Left lung (tissue), 10 donors: ENCODE data around the gene SMIM9. TPM values are rescaled to one million over a fixed set of nuclear protein-coding genes. Genes with fewer than 3 reads are reported as not detected.

Experiments used
- ATAC-seq: fragments of 200-7000 bp; cut with Tn5 transposase; one replicate; pipeline ENCODE4 v1.9.1; 2020; ENCODE audit warnings: moderate library complexity
- DNase-seq, 4 donors: peaks; one replicate each; pipeline ENCODE4 v3.0.0-alpha.2; 2013 to 2020
- H3K27ac ChIP-seq, 2 donors: fragments of 200-600 bp; sonication (generic) in 1 of 2; one replicate each; pipeline versions ENCODE4 v1.5.0 to v1.8.0; 2020 to 2021
- H3K27me3 ChIP-seq, 2 donors: fragments of 200-600 bp; sonication (generic) in 1 of 2; one replicate each; pipeline versions ENCODE4 v1.5.0 to v1.8.0; 2020 to 2021
- H3K36me3 ChIP-seq, 2 donors: fragments of 200-600 bp; sonication (generic) in 1 of 2; one replicate each; pipeline versions ENCODE4 v1.5.0 to v1.8.0; 2020 to 2021
- H3K4me1 ChIP-seq, 2 donors: fragments of 200-600 bp; one replicate each; pipeline ENCODE4 v1.8.0; 2021
- H3K4me3 ChIP-seq, 2 donors: fragments of 200-600 bp; sonication (generic) in 1 of 2; one replicate each; pipeline versions ENCODE4 v1.5.0 to v1.8.0; 2020 to 2021; ENCODE audit warnings: mild to moderate bottlenecking in 1 of 2
- H3K9me3 ChIP-seq, 2 donors: fragments of 200-600 bp; sonication (generic) in 1 of 2; one replicate each; pipeline versions ENCODE4 v1.5.0 to v1.8.0; 2020 to 2021
- intact Hi-C, 2 donors: fragments of 100-400 bp; cut with DNase I; formaldehyde crosslinking; loops; one replicate each; pipeline versions ENCODE4 v1.11.2 to v1.14.2; 2022
- polyA plus RNA-seq, 6 donors: library from polyadenylated mRNA; unstranded; fragments of 120-200 nt; gene quantifications; one replicate each; pipeline ENCODE4 v1.2.1, GENCODE V29; 2013; ENCODE audit not compliant: insufficient read length in 6 of 6
- total RNA-seq, 2 donors: library from RNA; stranded (reverse); fragmentation: NEBNext Ultra II Directional; extraction: Animal tissue kit (Norgen Biotek cat#: 25700); gene quantifications; one replicate each; pipeline ENCODE4 v1.2.1, GENCODE V29; 2021
- TF ChIP-seq, protein P1 (sequence below), 2 donors: fragments of 200-600 bp; sonication (generic) in 1 of 2; IDR thresholded peaks; one replicate each; pipeline versions ENCODE4 v1.5.0 to v1.8.0; 2021; ENCODE audit warnings: antibody characterized with exemption in 2 of 2
- donor health status: DM: no; HTN: yes; CAD: no.
- donor health status: DM: no; HTN: no; CAD: no.

The SMIM9 gene
- total and polyA plus RNA-seq, 8 donors = not detected

DNA sequence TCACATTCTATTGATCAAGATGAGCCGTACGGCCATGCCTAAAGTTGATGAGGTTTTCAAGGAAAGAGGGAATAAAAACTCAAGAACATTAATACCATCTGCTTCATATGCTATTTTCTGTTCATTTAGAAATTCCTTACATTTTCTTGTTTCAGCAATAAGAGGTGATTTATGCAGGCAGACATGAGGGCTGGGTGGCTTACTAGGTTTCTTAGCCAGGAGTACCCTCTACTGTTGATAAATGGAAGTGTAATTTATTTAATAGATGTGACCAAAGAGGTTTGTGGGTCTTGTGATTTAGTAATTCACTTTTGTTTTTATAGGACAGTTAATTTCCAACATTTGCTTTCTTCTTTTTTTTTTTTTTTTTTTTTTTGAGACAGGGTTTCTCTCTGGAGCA, 6.4 kb upstream of the SMIM9 start:
- Histone ChIP-seq H3K4me3 (no peak overlapping the region), H3K4me1 (no peaks in the 10 kb centered on the region), H3K9me3 (no peaks in the 10 kb centered on the region), H3K27ac (no peak overlapping the region), H3K27me3 (no peaks in the 10 kb centered on the region), H3K36me3 (no peaks in the 10 kb centered on the region)
- peak; percentile 65 for ATAC-seq
- TF ChIP-seq, protein P1, sequence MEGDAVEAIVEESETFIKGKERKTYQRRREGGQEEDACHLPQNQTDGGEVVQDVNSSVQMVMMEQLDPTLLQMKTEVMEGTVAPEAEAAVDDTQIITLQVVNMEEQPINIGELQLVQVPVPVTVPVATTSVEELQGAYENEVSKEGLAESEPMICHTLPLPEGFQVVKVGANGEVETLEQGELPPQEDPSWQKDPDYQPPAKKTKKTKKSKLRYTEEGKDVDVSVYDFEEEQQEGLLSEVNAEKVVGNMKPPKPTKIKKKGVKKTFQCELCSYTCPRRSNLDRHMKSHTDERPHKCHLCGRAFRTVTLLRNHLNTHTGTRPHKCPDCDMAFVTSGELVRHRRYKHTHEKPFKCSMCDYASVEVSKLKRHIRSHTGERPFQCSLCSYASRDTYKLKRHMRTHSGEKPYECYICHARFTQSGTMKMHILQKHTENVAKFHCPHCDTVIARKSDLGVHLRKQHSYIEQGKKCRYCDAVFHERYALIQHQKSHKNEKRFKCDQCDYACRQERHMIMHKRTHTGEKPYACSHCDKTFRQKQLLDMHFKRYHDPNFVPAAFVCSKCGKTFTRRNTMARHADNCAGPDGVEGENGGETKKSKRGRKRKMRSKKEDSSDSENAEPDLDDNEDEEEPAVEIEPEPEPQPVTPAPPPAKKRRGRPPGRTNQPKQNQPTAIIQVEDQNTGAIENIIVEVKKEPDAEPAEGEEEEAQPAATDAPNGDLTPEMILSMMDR (IDR thresholded peaks at IDR 0.05) = peak; percentile 20 to 26
- peak in 2 of 4 donors; percentile 1 to 39 for DNase-seq
- intact Hi-C loops = no loop called here

DNA sequence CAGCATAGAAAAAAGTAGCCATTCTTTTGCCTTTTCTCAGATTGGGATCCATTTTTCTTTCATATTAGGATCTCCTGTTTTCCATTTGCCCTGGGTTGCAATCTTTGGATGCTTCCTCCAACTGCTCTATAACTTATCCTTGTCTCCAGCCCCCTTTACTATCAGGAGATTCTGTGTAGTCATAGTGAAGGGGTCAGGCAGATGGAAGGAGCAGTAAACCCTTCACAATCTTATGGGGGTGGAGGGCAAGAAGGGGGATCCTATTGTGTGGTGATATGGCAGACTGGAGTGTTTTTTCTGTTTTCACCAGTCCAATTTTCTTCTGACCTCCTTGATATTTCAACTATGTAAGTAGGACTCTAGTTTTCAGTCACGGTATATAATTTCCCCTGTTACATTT, 1.7 kb upstream of the SMIM9 start:
- TF ChIP-seq, protein P1 (IDR thresholded peaks at IDR 0.05) = no peak
- Histone ChIP-seq H3K36me3 (no peaks in the 10 kb centered on the region), H3K27me3 (no peaks in the 10 kb centered on the region), H3K4me1 (no peaks in the 10 kb centered on the region), H3K9me3 (no peaks in the 10 kb centered on the region), H3K4me3 (no peak overlapping the region), H3K27ac (no peak overlapping the region)
- DNase-seq (no peak), ATAC-seq (no peak)
- intact Hi-C loops = loop anchor here in 1 of 2 donors (5.0 kb wide), 1 partner anchor 49 kb away; no protein-coding TSS in a partner anchor

DNA sequence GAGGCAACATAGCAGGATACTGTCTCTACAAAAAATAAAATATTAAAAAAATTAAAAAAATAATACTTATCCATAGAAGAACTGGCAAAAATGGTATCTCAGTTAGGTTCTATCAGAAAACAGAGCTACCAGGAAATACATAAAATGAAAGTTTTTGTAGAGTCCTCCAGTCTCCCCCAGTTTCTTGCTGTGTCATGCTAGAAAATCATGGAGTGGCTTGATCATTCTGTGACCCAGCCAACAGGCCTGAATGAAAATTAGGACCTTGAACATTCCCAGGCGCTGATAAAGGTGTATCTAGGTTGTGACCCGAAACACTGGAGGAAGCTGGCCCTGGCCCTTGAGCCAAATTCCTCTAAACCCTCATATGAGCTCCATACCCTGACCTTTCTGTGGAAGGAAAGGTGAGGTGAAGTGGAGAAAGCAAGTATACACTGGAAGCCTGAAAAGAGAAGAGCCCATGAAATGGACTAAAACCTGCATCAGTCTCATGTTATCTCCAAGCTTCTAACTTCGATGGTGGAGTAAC, 652 bp downstream of the SMIM9 start:
- TF ChIP-seq, protein P1 (IDR thresholded peaks at IDR 0.05) = no peak

DNA sequence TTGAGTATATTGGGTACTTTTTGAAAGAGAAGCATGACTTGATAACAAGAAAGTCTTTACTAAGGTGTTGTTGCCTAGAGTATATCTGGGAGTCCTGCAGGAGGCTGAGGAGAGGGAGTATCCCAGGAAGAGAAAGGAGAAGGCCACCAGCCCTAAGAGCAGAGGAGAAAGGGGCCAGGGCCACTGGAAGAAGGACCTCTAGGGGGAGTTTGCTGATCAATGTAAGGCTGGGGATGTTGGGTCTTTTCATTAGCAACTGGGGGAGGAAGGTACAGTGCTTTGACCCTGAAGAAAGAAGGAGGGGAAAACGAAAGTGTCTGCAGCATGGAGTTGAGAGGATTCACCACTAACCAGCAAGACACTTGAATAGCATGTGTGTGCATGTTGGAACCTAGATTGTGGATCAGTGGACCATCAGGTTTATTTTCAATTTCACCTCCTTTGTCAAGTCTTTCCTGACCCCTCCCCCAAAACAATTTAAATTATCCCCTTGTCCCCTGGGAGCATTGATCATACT, 4.5 kb downstream of the SMIM9 start:
- Histone ChIP-seq H3K27me3 (no peaks in the 10 kb centered on the region), H3K27ac (no peak overlapping the region), H3K4me3 (no peak overlapping the region), H3K4me1 (no peaks in the 10 kb centered on the region), H3K36me3 (no peaks in the 10 kb centered on the region), H3K9me3 (no peaks in the 10 kb centered on the region)
- ATAC-seq (no peak), DNase-seq (no peak)
- intact Hi-C loops = no loop called here
- TF ChIP-seq, protein P1 (IDR thresholded peaks at IDR 0.05) = no peak

More for the DNA sequence above, 652 bp downstream of the SMIM9 start:
- no peaks in the 10 kb centered on the region for H3K4me1 ChIP-seq
- intact Hi-C loops = no loop called here
- H3K9me3 ChIP-seq = no peaks in the 10 kb centered on the region
- no peak overlapping the region for H3K27ac ChIP-seq
- no peak for DNase-seq
- no peaks in the 10 kb centered on the region for H3K36me3 ChIP-seq
- H3K4me3 ChIP-seq = no peak overlapping the region
- H3K27me3 ChIP-seq = no peaks in the 10 kb centered on the region
- ATAC-seq = no peak

DNA sequence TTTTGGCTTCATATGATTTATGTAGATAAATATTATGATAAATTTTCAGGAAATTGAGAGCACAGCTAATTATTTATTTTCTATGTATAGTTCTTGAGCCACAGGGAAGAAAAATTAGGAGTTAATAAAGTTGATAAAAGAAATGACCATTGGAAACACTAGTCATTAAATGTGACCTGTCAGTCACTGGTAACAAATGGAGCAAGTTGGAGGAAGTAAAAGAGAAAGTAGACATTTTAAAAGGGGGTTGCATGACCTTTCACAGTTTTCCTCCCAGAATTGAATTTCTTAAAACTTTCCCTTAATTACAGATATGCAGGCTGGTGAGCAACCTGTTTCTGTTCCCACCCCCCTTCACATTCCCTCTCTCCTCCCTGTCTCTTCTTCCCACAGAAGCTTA, 5.3 kb downstream of the SMIM9 start:
- no peaks in the 10 kb centered on the region for H3K27me3 ChIP-seq
- no peak overlapping the region for H3K27ac ChIP-seq
- intact Hi-C loops = no loop called here
- H3K9me3 ChIP-seq = no peaks in the 10 kb centered on the region
- ATAC-seq (no peak), DNase-seq (no peak)
- no peak overlapping the region for H3K4me3 ChIP-seq
- TF ChIP-seq, protein P1 (IDR thresholded peaks at IDR 0.05) = no peak
- H3K4me1 ChIP-seq = no peaks in the 10 kb centered on the region
- H3K36me3 ChIP-seq = no peaks in the 10 kb centered on the region
